Activated CD4-positive, alpha-beta T cell treated with anti-CD3 and anti-CD28 coated beads, Interleukin-10, Interleukin-2, amounts not matched to agents 100 ng/mL and 50 ng/mL, durations not matched to agents 16 hours and 8 hours (primary cell): ENCODE measurements around the gene PPP1CA.
A peak's percentile ranks its signal among the peaks of the same experiment; 100 is the strongest.

Source experiments
- DNase-seq: peaks from one replicate; pipeline ENCODE4 v3.0.0-alpha.2; 2020

Gene PPP1CA

GRCh38 chr11:67366961-67367760 lies 34.5 kb downstream of the PPP1CA start:
- no peak for DNase-seq

GRCh38 chr11:67366546-67366945 lies 35.1 kb downstream of the PPP1CA start:
- no peak for DNase-seq

GRCh38 chr11:67365736-67366444 lies 35.8 kb downstream of the PPP1CA start:
- no peak for DNase-seq

- no peak for DNase-seq
Observed at GRCh38 chr11:67364783-67365722, 36.6 kb downstream of the PPP1CA start.

GRCh38 chr11:67364169-67364568 lies 37.5 kb downstream of the PPP1CA start:
- no peak for DNase-seq

GRCh38 chr11:67357831-67358670 lies 43.6 kb downstream of the PPP1CA start:
- no peak for DNase-seq

GRCh38 chr11:67356864-67357561 lies 44.6 kb downstream of the PPP1CA start:
- peak; percentile 83 for DNase-seq

GRCh38 chr11:67356387-67356863 lies 45.2 kb downstream of the PPP1CA start:
- no peak for DNase-seq

- no peak for DNase-seq
Observed at GRCh38 chr11:67355794-67356386, 45.8 kb downstream of the PPP1CA start.

GRCh38 chr11:67355023-67355793 lies 46.5 kb downstream of the PPP1CA start:
- no peak for DNase-seq

GRCh38 chr11:67354075-67355022 lies 47.3 kb downstream of the PPP1CA start:
- DNase-seq = no peak

- peak; percentile 97 for DNase-seq
Observed at GRCh38 chr11:67353317-67354074, 48.2 kb downstream of the PPP1CA start, which contains the start of gene POLD4. POLD4 (minus strand) TSS chr11:67353546; CDS start chr11:67353399, 147 bp downstream.

GRCh38 chr11:67352546-67353316 lies 48.9 kb downstream of the PPP1CA start:
- DNase-seq = peak; percentile 52

GRCh38 chr11:67351275-67352005 lies 50.2 kb downstream of the PPP1CA start:
- peak; percentile 74 for DNase-seq

GRCh38 chr11:67349928-67350465 lies 51.7 kb downstream of the PPP1CA start:
- no peak for DNase-seq

- no peak for DNase-seq
Observed at GRCh38 chr11:67349457-67349856, 52.2 kb downstream of the PPP1CA start.
